Stimulated activated naive CD4-positive, alpha-beta T cell (primary cell): ENCODE results near the gene NRXN3.

Experiments
- DNase-seq, 6 experiments: peaks; one replicate each; lab custom pipeline; 2025; lab: John Stamatoyannopoulos, UW

NRXN3 gene

DNA sequence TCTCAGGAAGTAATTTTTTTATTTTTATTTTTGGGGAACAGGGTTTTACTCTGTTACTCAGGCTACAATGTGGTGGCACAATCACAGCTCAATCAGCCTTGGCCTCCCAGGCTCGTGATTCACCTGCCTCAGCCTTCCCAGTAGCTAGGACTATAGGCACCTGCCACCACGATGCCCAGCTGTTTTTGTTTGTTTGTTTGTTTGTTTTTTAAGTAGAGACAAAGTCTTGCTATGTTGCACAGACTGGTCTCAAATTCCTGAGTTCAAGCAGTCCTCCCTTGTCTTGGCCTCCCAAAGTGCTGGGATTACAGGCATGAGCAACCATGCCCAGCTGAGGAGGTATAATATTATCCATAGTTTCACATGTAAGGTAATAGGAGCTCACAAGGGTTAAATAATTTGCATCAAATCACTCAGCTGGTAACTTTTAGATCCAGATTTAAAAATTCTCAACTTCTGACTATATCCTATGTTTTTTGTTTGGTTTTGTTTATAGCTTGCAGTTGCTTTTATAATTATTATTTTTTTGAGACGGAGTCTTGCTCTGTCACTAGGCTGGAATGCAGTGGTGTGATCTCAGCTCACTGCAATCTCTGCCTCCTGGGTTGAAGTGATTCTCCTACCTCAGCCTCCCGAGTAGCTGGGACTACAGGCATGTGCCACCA, 1411.9 kb downstream of the NRXN3 start:
- no peak for DNase-seq

DNA sequence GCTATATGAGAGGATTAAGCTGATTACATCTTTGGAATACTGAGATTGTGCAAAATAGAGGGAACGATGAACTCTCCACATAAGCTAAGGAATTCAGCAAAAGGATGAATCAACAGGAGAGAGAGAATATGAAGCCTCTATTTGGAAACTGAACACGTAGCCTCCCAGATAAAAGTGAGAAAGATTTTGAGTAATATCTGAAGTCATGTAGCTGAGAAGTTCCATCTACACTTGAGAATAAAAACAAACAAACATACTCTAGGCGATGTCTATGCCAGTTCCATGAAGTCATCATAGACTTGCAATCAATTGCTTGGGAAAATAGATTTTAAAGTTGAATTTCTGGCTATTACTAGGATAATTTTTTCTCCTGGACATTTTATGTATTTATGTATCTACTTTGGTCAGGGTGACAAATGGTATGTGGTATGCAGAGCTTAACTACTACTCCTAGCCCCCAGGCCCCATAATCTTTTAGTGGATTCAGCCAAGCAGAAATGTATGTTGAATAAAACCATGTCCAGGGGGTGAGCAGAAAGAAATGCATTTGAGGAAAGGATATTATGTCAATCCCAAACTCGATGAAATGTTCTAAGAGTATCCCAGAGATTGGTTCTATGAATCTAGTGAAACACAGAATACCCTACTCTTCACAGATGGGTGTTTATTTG, 1413.7 kb downstream of the NRXN3 start:
- DNase-seq: no peak

DNA sequence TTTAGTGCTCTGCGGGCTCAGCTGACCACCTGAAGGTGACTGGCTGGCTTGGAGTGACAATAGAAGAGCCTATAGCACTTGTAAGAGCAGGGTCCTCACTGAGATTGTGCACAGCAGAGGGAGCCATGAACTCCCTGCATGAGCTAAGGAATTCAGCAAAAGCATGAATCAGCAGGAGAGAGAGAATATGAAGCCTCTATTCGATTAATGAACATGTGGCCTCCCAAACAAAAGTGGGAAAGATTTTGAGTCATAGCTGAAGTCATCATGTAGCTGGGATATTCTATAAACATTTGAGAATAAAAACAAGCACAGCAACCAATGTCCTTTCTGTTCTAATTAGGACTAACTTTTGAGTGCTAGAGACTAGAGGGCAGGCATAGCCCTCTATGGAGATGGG, 1414.5 kb downstream of the NRXN3 start:
- no peak for DNase-seq

DNA sequence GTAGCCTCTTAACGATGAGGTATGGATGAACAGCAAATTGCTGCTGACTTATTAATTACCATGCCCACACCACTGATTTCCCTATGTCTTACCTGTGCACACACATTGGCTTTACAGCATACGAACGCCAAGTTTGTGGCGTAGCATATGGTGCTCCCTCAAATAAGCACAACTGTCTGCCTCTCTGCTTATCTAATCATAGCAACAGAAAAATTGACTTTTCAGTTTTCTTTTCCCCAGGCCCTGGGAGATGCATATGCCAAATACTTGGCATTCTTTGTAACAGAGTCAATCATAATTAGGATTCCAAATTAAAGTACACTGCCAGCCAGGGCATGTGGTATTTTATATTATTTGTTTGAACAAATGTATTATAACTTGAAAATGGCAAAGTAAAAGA, 1415.7 kb downstream of the NRXN3 start:
- DNase-seq: no peak

DNA sequence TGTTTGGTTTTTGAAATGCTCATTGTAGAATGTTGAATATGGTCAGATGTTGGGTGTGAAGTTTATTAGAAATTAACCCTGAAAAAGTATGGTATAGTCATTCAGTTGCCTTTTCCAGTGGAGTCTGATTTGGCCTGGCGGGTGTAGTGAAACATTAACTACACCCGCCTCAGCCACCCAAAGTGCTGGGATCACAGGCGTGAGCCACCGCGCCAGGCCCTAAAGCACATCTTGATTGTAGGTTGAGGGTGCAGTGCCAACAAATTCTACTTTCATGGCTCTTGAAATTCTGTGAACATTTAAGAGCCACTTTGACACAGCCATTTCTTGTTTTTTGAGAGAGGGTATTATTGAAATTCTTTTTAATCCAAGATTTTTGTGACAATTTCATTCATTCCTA, 1416.2 kb downstream of the NRXN3 start:
- DNase-seq: no peak

DNA sequence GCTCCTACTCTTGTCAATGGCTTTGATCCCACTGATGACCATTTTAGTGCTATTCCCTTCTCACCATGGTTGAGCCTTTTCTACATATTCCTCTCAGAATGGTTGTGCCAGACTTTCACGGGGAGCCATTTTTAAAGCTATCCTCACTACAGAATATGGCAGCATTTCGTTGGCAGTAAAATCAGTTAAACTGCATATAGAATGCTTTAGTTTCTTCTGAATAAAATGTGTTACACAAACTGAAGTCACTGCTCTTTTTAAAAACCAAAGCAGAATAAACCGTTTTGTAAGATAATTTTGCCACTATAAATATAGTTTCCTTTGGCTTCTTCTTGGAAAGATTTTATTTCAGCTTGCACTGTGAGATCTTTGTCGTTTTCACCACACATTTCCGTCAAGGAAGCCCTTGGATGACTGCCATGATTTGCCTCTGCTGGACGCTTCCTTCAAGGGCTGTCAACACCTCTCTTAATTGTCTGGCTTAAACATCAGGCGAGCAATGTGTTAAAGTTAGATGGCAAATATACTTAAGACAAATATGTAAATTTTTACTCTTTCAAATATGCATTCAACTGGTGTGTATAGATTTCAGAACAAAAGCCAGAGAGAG, 1416.9 kb downstream of the NRXN3 start:
- DNase-seq: no peak

DNA sequence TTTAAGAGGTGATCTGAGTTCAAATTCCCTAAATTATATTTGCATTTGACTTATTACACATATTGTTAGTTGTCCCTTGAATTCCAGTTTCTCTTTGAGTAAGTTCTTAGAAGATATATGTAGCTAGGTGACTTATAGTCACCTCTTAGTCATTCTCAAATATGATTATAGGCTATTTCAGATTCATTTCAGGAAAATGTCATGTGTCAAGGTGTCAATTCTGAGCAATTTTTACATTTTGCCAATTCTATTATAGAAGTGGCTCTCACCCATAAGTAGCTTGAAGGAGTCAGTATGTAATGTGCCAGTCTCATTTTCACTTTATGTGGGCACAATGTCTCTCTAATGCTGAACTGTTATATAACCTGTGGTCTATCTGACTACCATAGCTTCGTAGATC, 1417.7 kb downstream of the NRXN3 start:
- DNase-seq: no peak

DNA sequence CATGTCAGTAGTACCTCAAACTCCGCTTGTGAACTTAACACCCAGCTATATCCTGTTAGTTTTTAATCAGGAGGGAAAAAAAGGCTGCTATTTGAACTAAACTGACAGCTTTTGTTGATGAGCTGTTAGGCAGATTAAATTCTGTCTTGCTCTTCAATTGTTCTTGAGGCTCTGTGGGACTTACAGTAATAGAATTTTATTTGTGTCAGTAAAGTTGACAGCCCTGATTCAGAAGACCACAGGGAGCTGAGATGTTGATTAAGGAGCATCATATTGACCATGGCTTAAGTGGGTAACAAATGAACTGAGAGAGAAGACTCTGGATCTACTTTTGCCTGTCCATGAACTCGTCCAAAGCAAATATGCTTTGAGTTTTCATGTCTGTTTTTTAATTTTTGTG, 1418.2 kb downstream of the NRXN3 start:
- no peak for DNase-seq

DNA sequence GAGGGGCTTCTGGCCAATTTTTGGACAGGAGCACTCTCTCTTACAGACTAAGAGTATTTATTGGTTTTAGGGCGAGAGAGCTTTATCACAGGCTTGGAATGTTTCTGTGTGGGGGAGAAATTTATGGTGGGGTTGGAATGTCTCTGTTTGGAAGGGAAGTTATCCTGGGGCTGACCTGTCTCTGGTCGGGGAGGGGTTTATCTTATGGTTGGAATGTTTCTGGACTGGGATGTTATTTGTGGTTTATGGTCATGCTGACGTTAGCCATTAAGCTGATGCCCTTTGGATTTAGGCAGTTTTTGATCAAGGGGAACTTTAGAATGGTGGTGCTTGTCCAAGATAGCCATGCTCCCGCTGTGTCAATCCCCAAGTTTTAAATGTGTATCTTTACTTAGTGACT, 1426.4 kb downstream of the NRXN3 start:
- DNase-seq: no peak

DNA sequence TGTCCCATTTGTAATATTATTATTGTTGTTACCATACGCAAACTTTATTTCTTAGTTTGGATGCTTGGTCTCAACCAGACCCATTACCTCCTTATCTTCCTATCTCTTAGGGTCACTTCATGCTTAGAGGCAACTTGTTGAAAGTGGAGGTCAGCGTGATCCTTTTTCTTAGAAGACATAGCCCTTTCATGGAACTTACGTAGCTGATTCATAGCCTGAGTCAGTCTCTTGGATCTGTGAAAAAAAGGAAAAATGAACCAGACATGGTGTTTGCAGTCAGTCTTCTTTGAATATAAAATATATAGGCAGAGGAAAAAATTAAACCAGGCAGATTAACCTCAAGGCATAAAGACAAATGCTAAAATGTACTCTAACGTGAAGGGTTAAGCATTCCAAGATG, 1427.4 kb downstream of the NRXN3 start:
- no peak for DNase-seq

DNA sequence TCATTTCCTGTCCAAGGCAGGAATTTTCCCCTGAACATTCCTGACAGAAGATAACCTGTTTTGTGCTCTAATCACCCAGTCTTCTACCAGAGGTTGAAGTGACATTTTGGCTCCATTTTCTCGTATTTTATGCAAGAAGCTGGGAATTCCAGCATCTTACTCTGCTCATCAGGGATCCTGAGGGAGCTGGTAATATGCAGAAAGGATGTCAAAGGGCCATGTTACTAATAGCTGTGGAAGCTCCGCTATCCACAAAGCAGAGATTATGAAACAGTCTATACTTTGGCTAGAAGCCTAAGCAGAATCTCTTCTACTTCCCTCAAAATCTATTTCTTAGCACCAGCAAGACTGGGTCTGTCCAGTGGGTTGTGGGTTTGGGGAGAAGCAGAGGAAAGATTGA, 1428.2 kb downstream of the NRXN3 start:
- DNase-seq: no peak

DNA sequence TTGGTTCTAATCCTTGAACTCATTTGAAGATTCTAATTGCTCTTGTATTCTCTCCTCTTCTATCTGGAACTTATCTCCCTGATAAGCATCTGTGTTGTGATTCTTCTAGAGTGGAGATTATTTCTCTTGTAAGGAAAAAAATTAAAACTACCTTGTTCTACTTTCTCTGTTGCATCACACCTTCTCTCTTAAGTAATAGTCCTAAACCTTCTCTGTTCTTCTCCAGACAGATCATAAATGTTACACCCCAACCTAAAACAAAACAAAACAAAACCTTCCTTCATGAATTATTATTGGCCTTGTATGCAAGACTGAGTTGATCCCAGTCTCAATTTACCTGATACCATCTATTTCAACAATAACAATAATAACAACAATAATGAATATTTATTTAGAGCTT, 1429.1 kb downstream of the NRXN3 start:
- no peak for DNase-seq

DNA sequence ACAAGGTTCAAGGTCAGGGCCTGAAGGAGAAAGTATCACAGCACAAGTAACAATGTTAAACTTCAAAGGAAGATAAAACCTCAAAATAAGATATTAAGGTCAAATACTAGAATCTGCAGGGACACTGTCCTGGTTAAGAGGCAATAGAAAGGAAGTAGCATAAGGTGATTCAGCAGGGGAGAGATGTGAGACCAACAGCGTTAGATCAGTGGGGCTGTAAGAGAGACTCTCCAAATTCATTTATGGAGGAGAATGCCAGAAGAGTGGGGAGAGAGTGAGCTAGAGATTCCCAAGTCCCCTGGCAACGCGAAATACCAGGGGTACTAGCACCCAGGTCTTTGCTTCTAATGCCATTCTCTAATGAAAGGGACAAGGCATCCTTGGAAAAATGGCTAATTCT, 1430.2 kb downstream of the NRXN3 start:
- DNase-seq: no peak

DNA sequence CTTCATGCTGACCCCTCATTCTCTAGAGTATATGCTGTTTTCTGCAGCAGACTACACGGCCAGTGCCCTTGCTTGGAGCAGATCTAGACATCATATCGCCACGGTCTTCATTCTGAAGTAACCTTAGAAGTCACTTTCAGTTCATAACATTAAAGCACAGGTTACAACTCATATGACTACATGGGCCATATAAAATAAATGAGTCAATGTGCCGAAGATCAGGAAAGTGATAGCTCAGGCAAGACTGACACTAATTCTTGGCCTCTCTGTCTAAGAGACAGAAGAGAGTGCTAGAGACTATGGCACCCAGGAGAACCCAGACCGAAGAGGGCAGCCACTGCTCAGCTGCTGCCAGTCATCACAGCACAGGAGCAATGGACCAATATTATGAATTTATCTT, 1431.4 kb downstream of the NRXN3 start:
- no peak for DNase-seq

DNA sequence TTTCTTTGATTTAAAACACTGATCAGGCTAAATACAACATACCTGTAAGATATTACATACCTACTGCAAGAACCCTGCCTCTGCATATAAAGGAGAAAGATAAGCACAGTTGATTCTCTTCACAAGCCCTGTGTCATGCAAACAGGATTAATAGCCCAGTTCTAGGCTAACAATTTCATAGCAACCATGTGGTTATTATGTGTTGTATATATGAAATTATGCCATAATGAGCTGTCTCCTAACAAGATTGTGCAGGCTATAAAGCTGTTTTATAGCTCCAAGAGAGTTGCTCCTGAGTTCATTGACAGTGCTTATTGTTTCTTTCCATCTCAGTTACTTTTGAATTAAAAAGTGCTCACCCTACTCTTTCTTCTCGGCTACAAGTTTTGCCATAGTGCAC, 1431.9 kb downstream of the NRXN3 start:
- no peak for DNase-seq

DNA sequence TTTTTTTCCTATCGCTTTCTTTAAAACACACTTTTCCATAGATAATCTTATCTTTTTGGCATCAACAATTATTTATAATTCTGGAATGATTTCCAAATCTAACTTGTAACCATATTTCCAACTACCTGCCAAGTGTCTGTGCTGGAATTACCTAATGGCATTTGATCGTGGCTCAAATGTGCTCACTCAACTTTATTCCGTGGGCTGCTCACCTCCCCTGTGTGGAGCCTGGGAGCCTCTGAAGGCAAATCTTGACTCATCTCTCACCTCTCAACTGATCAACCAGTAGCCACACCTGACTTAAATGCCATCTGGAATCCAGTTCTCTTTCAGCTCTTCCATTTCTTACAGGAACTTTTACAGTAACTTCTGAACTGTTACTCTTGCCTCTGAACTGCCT, 1432.6 kb downstream of the NRXN3 start:
- no peak for DNase-seq

DNA sequence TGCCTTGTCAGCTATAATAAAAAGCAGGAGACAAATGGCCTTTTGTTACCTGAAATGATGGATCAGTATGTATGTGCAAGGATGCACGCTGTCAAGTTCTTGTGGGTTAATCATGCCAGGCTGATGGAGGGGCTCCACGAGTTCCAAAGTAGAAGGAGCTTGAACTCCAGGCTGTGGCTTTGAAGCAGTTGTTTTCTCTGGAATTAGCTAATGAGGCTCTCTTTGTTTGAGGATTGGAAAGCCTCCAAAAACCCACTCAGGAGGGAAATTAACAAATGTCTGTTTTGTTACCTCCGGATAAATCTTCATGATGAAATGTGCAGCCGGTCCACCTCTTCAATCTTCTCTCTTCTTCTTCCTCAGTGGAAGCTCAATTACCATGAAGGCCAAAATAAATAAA, 1435.7 kb downstream of the NRXN3 start:
- DNase-seq: no peak

DNA sequence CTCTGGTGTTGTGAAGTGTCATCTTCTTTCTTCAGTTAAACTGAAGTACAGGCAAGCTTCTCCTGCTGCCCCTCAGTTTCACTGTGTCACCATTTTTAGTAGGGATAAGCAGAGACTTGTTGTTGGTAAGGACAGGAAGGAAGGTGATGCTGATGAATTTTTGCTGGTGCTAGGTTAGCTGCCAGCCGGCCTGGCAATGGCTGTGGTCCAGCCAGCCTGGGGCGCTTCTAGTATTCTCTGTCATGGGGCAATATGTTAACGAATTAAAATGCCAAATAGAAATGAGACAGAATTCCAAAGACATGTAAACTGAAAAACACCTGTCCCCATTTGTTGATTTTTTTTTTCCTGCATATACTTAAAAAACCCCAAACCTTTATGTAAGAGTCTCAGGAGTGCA, 1438.3 kb downstream of the NRXN3 start:
- no peak for DNase-seq

DNA sequence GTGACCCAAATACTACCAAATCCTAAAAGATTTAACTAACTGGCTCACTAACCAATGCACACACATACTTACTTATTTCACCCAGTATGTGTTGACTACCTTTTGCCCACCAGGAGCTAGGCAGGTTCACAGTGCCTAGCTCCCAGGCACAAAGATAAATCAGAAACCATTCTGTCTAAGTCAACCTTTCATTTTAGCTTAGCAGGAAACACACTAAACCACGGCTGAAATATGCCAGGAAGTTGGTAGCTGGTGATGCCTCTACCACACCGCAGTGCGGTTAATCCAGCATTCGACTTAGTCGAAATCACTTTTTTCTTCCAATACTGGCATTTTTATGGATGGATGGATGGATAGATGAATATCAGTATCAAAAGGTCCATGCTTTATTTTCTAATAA, 1443.5 kb downstream of the NRXN3 start:
- DNase-seq: no peak

DNA sequence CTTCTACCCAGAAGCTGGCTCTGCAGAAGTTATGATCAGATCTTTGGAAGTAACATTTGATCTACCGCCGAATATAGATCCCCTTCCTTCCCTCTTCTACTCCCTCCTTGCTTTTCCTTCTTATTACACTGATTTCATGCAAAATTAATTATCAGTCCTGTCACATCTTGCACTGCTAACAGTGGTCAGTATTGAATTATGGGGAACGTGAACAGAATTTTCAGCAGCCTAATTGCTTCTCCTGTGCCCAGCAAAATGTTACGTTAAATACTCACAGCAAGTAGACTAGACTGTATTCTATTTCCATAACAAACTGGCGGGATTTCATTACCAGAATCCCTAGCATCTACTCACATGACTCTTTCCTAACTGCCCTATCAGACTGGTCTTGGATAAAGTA, 1444.3 kb downstream of the NRXN3 start:
- no peak for DNase-seq

DNA sequence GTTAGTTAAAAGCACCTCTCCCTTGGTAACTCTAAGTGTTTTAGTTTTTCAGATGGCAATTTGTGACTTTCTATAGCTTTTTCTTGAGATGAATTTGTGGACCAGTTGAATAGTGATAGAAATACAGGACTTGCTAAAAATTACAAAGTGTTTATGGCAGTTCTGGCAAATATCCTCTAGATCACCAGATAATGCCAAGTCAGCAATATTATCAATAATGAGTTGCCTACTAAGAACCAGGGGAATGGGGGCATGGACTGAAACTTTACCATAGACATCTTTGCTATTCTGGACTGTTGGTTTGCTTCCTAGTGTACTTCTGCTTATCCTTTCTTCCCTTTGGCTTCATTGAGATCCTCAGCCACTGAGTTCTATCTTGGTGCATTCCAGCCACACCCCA, 1456.9 kb downstream of the NRXN3 start:
- DNase-seq: no peak

DNA sequence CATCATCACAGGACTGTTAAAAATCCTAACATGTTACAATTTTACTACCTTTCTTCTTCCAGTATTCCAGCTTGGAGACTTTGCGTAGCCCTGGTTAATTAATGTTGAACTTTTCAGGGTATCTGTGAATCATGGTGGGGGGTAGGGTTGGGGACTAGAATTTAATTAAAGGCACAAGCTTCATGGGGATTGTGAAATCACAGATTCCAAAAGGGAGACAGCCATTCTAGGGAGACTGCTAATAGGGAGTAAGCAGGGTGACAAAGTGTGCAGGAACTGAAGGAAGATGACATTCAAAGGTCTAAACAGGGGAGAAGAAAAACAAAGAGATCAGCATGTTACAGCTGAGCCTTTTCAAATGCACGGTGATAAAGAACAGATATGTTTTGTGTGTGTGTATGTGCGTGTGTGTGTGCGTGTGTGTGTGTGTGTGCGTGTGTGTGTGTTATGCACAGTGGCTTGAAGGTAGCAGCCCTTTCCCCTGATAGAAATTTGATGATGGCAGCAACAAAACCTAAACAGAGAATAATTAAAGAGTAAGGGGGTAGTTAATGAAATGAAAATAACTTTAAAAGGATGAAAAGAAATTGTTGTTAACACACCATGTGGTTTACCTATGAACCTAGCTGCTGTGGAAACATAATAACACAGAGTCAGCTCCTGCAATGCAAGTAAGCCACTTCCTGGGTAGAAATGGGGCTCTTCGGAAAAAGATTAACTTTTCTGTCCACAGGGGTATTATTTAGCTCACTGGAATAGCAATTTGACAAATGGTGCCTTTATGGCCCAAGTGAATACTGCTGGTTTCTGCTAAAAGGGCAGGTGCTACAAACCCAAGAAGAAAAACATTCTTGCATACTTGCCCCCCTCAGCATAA, 1459.5 kb downstream of the NRXN3 start:
- peak in 1 of 6 experiments; percentile 3 for DNase-seq
